Measurements from ENCODE around the gene SLC6A4.

SLC6A4 gene

DNA sequence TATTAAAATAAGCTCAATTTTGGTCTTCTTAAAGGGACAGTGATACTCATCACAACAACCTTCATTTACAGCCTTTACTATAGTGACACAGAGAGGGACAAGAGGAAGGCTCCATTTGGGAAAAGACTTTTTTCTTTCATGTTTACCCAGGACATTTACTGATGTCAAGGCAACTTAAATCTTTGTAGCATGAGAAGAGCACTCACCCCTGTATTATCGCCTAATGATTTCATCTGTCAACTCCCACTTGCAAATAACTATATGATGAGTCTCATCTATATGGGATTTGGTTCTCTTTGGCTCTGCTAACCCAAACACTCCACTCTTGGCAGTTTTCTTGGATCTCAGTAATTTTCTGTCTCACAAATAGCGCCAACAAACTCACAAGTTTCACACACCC lies 32.1 kb upstream of the SLC6A4 start:
- Histone ChIP-seq H3K4me1 (ENCODE audit: insufficient read depth, insufficient read length) (no peaks in the 10 kb centered on the region), H3K36me3 (ENCODE audit: insufficient read depth, insufficient read length, low read length) (peaks cover 65% of the 10 kb centered on the region), H3K4me3 (ENCODE audit: insufficient read length, low read depth) (no peak overlapping the region), H3K9me3 (ENCODE audit: insufficient read depth, low read length) (no peaks in the 10 kb centered on the region), H3K9ac (ENCODE audit: insufficient read length, low read depth) (no peak overlapping the region), H3K27me3 (ENCODE audit: insufficient read depth, insufficient read length) (no peaks in the 10 kb centered on the region)
- no peak for DNase-seq (ENCODE audit: low read depth, low spot score)
- TF ChIP-seq SUZ12 (IDR thresholded peaks at IDR 0.05; ENCODE audit: extremely low read depth, insufficient read depth, insufficient read length) = no peak
- no peak for TF ChIP-seq YY1 (IDR thresholded peaks at IDR 0.05; ENCODE audit: insufficient read depth, insufficient read length)
- no peak for TF ChIP-seq ZNF274 (IDR thresholded peaks at IDR 0.05; ENCODE audit: low read depth, low read length)

DNA sequence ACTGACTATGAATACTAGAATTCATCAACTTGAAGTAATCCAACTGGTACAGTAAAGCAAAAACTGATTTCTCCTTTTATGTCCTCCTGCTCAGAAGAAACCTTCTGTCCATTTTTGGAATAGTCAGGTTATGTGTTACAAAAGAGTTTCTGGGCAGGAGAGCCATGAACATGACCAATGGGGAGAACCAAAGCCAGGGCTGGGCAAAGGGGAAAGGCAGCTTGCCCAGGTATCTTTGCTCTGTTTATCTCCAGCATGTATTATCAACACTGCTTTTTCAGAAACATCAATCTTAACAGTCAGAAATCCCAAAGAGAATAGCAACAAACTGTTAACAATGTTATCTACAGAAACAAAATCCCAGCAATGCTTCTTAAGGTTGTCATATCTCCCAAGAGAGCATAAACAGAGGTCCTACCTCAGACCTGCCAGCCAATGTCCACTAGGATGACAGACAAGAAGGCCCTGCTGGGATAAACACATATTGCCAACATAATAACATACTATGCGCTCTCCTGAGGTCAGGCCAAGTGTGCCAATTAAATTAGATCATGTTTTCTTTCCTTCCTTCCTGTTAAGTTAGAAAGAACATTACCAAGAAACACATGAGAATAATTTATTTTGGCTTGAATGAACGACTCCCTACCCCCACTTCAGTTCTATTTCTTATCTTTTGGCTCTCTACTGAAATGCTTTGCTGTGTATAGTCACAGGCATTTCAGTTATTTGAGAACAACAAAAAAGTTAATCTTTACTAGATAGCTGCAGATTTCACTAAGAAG lies 28.2 kb upstream of the SLC6A4 start:
- Histone ChIP-seq H3K27me3 (ENCODE audit: insufficient read depth, insufficient read length) (no peaks in the 10 kb centered on the region), H3K4me1 (ENCODE audit: insufficient read depth, insufficient read length) (no peaks in the 10 kb centered on the region), H3K9ac (ENCODE audit: insufficient read length, low read depth) (no peak overlapping the region), H3K9me3 (ENCODE audit: insufficient read depth, low read length) (no peaks in the 10 kb centered on the region), H3K4me3 (ENCODE audit: insufficient read length, low read depth) (no peak overlapping the region), H3K36me3 (ENCODE audit: insufficient read depth, insufficient read length, low read length) (peaks cover 64% of the 10 kb centered on the region)
- TF ChIP-seq YY1 (IDR thresholded peaks at IDR 0.05; ENCODE audit: insufficient read depth, insufficient read length) (no peak), SUZ12 (IDR thresholded peaks at IDR 0.05; ENCODE audit: extremely low read depth, insufficient read depth, insufficient read length) (no peak), ZNF274 (IDR thresholded peaks at IDR 0.05; ENCODE audit: low read depth, low read length) (no peak)
- no peak for DNase-seq (ENCODE audit: low read depth, low spot score)

DNA sequence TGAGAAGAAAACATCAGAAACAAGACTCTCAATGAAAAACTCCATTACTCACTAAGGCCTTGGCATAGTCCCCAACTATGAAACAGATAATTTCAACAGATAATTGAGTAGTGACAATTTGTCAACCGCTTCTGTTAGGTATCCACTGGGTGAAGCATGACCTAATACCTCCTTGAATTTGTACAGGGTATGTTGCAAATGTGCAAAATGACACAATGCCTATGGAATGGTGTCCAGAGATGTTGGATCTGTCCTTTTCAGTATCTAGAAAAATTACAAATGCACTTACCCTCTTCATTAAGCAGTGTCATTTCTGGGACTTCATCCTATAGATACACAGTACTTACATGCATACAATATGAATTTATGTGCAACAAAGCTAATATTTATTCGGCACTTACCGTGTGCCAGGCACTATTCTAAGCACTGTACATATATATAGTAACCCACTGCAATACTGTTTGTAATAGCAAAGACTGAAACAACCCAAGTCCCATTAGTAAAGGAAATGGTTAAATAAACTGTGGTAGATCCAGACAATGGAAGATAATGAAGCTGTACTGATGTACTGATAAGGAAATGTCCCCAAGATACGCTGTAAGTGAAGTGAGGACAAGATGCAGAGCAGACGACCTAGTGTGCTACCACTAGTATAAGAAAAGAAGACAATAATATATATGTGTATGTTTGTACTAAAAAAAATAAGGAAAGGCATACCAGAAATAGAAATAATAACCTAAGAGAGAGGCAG lies 21.4 kb upstream of the SLC6A4 start:
- no peak for DNase-seq (ENCODE audit: low read depth, low spot score)
- TF ChIP-seq SUZ12 (IDR thresholded peaks at IDR 0.05; ENCODE audit: extremely low read depth, insufficient read depth, insufficient read length) = no peak
- no peak for TF ChIP-seq ZNF274 (IDR thresholded peaks at IDR 0.05; ENCODE audit: low read depth, low read length)
- TF ChIP-seq YY1 (IDR thresholded peaks at IDR 0.05; ENCODE audit: insufficient read depth, insufficient read length) = no peak
- Histone ChIP-seq H3K9me3 (ENCODE audit: insufficient read depth, low read length) (no peaks in the 10 kb centered on the region), H3K4me3 (ENCODE audit: insufficient read length, low read depth) (no peak overlapping the region), H3K9ac (ENCODE audit: insufficient read length, low read depth) (no peak overlapping the region), H3K4me1 (ENCODE audit: insufficient read depth, insufficient read length) (no peaks in the 10 kb centered on the region), H3K36me3 (ENCODE audit: insufficient read depth, insufficient read length, low read length) (peaks cover 43% of the 10 kb centered on the region), H3K27me3 (ENCODE audit: insufficient read depth, insufficient read length) (no peaks in the 10 kb centered on the region)

DNA sequence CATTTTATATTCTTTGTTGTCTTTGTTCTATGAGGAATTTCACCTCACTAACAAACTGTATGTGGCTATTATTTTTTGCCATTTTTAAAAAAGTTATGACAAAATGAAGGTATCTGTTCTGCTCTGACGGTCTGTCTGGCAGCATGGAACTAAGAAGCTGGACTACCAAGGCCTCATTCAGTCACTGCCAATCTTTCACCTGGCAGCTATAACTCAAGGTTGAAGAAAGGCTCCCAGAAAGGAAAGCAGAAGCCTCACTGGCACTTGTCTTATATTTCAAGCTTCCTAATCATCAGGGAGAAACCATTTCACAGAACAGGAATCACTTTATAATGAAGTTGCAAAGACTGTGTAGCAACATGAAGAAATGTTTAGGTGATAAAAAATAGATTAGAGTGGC lies 18.7 kb upstream of the SLC6A4 start:
- peaks cover 37% of the 10 kb centered on the region for H3K36me3 ChIP-seq (ENCODE audit: insufficient read depth, insufficient read length, low read length)
- no peak for DNase-seq (ENCODE audit: low read depth, low spot score)
- no peak overlapping the region for H3K9ac ChIP-seq (ENCODE audit: insufficient read length, low read depth)
- no peak overlapping the region for H3K4me3 ChIP-seq (ENCODE audit: insufficient read length, low read depth)
- H3K27me3 ChIP-seq (ENCODE audit: insufficient read depth, insufficient read length) = no peaks in the 10 kb centered on the region
- H3K4me1 ChIP-seq (ENCODE audit: insufficient read depth, insufficient read length) = no peaks in the 10 kb centered on the region
- H3K9me3 ChIP-seq (ENCODE audit: insufficient read depth, low read length) = no peaks in the 10 kb centered on the region
- TF ChIP-seq ZNF274 (IDR thresholded peaks at IDR 0.05; ENCODE audit: low read depth, low read length) (no peak), SUZ12 (IDR thresholded peaks at IDR 0.05; ENCODE audit: extremely low read depth, insufficient read depth, insufficient read length) (no peak), YY1 (IDR thresholded peaks at IDR 0.05; ENCODE audit: insufficient read depth, insufficient read length) (no peak)

DNA sequence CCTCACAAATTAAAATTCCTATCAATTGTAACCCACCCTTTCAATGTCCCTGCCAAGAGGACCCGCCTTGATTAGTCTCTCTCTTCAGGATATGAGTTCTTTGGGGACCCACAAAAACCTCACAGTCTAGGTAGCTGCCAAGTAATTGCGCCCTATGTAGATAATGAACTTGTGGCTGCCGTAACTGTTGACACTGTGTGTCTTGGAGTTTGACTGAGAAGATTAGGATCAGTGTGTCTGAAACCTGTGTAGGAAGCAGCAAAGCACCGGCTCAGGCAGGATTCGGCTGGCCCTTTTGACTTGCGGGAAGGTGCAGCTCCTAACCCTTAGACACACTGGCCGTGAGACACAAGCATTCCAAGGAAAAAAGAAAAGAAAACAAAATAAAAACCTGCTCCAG lies 17.8 kb upstream of the SLC6A4 start:
- DNase-seq (ENCODE audit: low read depth, low spot score) = no peak
- Histone ChIP-seq H3K9ac (ENCODE audit: insufficient read length, low read depth) (no peak overlapping the region), H3K36me3 (ENCODE audit: insufficient read depth, insufficient read length, low read length) (peaks cover 40% of the 10 kb centered on the region), H3K27me3 (ENCODE audit: insufficient read depth, insufficient read length) (no peaks in the 10 kb centered on the region), H3K4me3 (ENCODE audit: insufficient read length, low read depth) (no peak overlapping the region), H3K9me3 (ENCODE audit: insufficient read depth, low read length) (no peaks in the 10 kb centered on the region), H3K4me1 (ENCODE audit: insufficient read depth, insufficient read length) (no peaks in the 10 kb centered on the region)
- TF ChIP-seq YY1 (IDR thresholded peaks at IDR 0.05; ENCODE audit: insufficient read depth, insufficient read length) = no peak
- TF ChIP-seq ZNF274 (IDR thresholded peaks at IDR 0.05; ENCODE audit: low read depth, low read length) = no peak
- TF ChIP-seq SUZ12 (IDR thresholded peaks at IDR 0.05; ENCODE audit: extremely low read depth, insufficient read depth, insufficient read length) = no peak

DNA sequence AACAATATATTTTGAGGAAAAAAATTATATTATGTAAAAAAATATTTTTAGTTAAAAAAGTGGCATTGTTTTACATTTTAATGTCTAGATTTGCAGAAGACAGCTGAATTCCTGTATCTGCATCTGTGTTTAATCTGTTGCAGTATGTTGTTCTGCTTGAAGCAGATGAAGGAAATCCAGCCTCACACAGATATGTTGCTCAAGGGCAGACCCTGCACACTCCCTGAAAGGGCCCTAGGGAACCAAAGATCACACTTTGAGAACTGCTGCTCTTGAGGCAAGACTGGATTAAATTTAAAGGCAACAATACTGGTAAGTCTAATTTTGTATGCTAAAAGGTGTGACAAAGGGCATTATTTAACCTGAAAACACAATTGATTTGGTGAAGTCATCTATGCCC lies 16.4 kb upstream of the SLC6A4 start:
- no peaks in the 10 kb centered on the region for H3K9me3 ChIP-seq (ENCODE audit: insufficient read depth, low read length)
- TF ChIP-seq YY1 (IDR thresholded peaks at IDR 0.05; ENCODE audit: insufficient read depth, insufficient read length) (no peak), ZNF274 (IDR thresholded peaks at IDR 0.05; ENCODE audit: low read depth, low read length) (no peak), SUZ12 (IDR thresholded peaks at IDR 0.05; ENCODE audit: extremely low read depth, insufficient read depth, insufficient read length) (no peak)
- H3K27me3 ChIP-seq (ENCODE audit: insufficient read depth, insufficient read length) = no peaks in the 10 kb centered on the region
- no peak for DNase-seq (ENCODE audit: low read depth, low spot score)
- no peak overlapping the region for H3K9ac ChIP-seq (ENCODE audit: insufficient read length, low read depth)
- H3K4me1 ChIP-seq (ENCODE audit: insufficient read depth, insufficient read length) = no peaks in the 10 kb centered on the region
- no peak overlapping the region for H3K4me3 ChIP-seq (ENCODE audit: insufficient read length, low read depth)
- H3K36me3 ChIP-seq (ENCODE audit: insufficient read depth, insufficient read length, low read length) = peaks cover 45% of the 10 kb centered on the region

DNA sequence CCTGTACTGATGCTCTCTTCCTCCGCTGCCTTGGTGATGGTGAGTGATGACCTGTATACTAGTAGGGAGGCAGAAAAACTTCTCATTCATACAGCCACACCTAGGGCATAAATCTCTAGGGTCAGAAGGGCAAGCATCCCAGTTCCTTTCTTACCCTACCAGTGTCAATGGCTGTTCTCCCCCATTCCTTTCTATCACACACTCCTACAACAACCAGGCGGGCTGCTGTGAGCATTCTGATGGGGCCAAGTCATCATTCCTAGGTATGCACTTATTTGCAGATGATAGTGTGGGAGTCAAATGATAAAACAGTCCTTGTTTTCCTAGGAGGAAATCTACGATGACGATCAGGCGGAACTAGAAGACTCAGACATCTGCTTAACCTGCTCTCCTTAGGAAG lies 14.0 kb upstream of the SLC6A4 start:
- H3K36me3 ChIP-seq (ENCODE audit: insufficient read depth, insufficient read length, low read length) = peaks cover 40% of the 10 kb centered on the region
- TF ChIP-seq YY1 (IDR thresholded peaks at IDR 0.05; ENCODE audit: insufficient read depth, insufficient read length) = no peak
- no peak for TF ChIP-seq SUZ12 (IDR thresholded peaks at IDR 0.05; ENCODE audit: extremely low read depth, insufficient read depth, insufficient read length)
- no peak for TF ChIP-seq ZNF274 (IDR thresholded peaks at IDR 0.05; ENCODE audit: low read depth, low read length)

More for the DNA sequence above, 14.0 kb upstream of the SLC6A4 start:
- H3K4me1 ChIP-seq (ENCODE audit: insufficient read depth, insufficient read length) = no peaks in the 10 kb centered on the region
- no peaks in the 10 kb centered on the region for H3K9me3 ChIP-seq (ENCODE audit: insufficient read depth, low read length)
- H3K9ac ChIP-seq (ENCODE audit: insufficient read length, low read depth) = no peak overlapping the region
- no peak for DNase-seq (ENCODE audit: low read depth, low spot score)
- no peaks in the 10 kb centered on the region for H3K27me3 ChIP-seq (ENCODE audit: insufficient read depth, insufficient read length)
- no peak overlapping the region for H3K4me3 ChIP-seq (ENCODE audit: insufficient read length, low read depth)
